HG02840 (cell line): Measurements from ENCODE around the gene ASXL1.

ENCODE experiments used
- ATAC-seq: cut with Tn5 transposase; IDR thresholded peaks from one replicate; pipeline ENCODE4 v1.9.1; 2021; ENCODE audit warnings: mild to moderate bottlenecking, moderate library complexity, moderate number of reproducible peaks; ENCODE audit not compliant: unreplicated experiment, low FRiP score

The ASXL1 gene

GRCh38 chr20:32474967-32475811, 117.1 kb downstream of the ASXL1 start:
- ATAC-seq: no peak

- no peak for ATAC-seq
These were observed 118.8 kb downstream of the ASXL1 start for GRCh38 chr20:32476684-32477593.

GRCh38 chr20:32477594-32478512, 119.7 kb downstream of the ASXL1 start:
- ATAC-seq: no peak

GRCh38 chr20:32478576-32478975, 120.4 kb downstream of the ASXL1 start:
- ATAC-seq: no peak

GRCh38 chr20:32479012-32479411, 120.9 kb downstream of the ASXL1 start:
- ATAC-seq: no peak

- ATAC-seq: no peak
These were observed 121.6 kb downstream of the ASXL1 start for GRCh38 chr20:32479697-32480171.

GRCh38 chr20:32480371-32481241, 122.5 kb downstream of the ASXL1 start:
- ATAC-seq: no peak

- no peak for ATAC-seq
These were observed 123.4 kb downstream of the ASXL1 start for GRCh38 chr20:32481311-32482142.

- no peak for ATAC-seq
These were observed 124.0 kb downstream of the ASXL1 start for GRCh38 chr20:32482143-32482441.

- ATAC-seq: no peak
These were observed 124.5 kb downstream of the ASXL1 start for GRCh38 chr20:32482442-32483261.

GRCh38 chr20:32483351-32484224, 125.5 kb downstream of the ASXL1 start:
- ATAC-seq: no peak

- no peak for ATAC-seq
These were observed 126.3 kb downstream of the ASXL1 start for GRCh38 chr20:32484225-32484957.

GRCh38 chr20:32484958-32485769, 127.0 kb downstream of the ASXL1 start:
- ATAC-seq: no peak

GRCh38 chr20:32485770-32486478, 127.8 kb downstream of the ASXL1 start:
- ATAC-seq: no peak

- no peak for ATAC-seq
These were observed 129.2 kb downstream of the ASXL1 start for GRCh38 chr20:32487381-32487780.
